A673 (cell line): ENCODE results near the gene UCP3.

Experiments
- CTCF ChIP-seq: fragments of 300-800, 200-600 bp; sonication (generic); conservative IDR thresholded peaks from 2 replicates; pipeline ENCODE4 v1.5.1; 2017; ENCODE audit warnings: low read depth, mild to moderate bottlenecking, antibody characterized with exemption, low read length, moderate library complexity, mixed read lengths
- EZH2 ChIP-seq: fragments of 200-600 bp; sonication (generic); IDR thresholded peaks from 2 replicates; pipeline ENCODE4 v1.6.1; 2017; ENCODE audit warnings: borderline replicate concordance, low read depth, mild to moderate bottlenecking, mixed read lengths, antibody characterized with exemption, low read length; ENCODE audit not compliant: poor library complexity, severe bottlenecking

DNA sequence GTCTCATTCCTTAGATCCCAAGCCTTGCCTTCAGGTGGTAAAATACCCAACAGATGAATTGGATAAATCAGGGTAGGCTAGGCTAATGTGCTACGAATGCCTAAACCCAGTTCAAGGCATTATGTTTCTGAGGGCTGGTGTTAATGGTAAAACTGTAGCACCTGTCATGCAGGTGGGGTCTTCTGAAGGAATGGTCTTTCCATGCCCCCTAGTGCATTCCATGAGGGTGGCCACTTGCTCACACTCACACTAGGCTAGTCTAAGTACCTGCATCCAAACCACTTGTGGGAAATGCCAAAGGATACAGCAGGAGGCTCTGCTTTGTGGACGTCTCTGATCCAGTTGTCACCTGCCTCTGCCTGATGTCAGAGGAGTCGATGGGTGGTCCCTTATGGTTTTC is 24.2 kb upstream of the UCP3 start:
- TF ChIP-seq EZH2 (no peak), CTCF (no peak)
